GM19043 (cell line): ENCODE results near the gene NDUFAF8.

ENCODE experiments used
- ATAC-seq: cut with Tn5 transposase; IDR thresholded peaks from one replicate; pipeline ENCODE4 v1.9.1; 2021; ENCODE audit warnings: low read depth; ENCODE audit not compliant: unreplicated experiment

NDUFAF8 gene

DNA sequence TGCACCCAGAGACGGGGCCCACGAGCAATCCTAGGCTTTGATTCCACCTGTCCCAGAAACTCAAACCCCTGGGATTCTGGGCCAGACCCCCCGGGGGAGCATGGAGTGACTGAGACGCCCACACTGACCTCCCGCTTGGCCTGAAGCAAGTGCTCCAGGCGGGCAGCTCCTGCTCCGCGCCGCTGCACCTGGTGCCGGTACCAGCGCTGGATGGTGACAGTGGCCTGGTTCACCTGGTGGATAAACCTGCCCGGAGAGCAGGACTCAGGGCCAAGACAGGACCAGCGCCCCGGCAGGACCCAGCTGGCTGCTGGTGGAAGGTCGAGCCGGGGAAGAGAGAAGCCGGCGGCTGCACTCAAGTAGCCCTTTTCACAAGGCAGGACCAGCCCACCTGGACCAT is 38.9 kb upstream of the NDUFAF8 start:
- ATAC-seq: no peak

DNA sequence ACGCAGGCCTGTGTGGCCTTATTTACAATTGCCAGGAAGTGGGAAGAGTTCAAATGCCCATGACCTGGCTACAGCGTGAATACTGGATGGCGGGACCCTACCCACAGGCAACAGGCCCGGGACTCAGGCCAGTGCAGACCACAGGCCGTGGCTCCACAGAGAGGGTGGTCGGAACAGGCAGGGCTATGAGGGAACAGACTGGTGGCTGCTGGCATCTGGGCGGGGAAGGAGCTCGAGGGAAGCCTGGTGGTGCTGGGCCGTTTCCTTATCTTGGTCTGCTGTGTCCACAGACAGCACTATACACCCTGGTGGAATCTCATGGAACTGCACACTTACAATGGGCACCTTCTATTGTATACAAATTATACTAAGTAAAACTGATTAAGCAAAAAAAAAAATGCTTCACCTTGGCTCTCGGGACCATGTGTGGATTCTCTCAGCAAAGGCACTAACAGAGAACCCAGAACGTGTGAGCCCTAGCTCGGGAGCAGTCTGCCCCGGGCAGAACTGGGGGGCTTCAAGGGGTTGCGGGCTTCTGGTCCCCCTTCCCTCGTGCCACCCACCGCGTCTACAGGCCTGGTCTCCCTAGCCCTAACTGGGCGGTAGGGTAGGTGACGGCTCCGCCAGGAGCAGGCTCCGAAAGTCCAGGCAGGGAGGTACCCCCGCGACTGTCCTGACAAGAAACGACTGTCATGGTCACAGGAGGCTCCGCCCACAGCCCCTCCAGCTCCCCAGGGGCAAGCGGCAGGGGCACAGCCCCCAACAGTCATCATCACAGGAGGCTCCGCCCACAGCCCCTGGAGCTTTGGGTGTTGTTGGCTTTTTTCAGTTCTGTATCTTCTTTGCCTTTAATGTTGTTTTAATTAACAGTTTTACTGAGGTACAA is 38.2 kb upstream of the NDUFAF8 start:
- no peak for ATAC-seq

DNA sequence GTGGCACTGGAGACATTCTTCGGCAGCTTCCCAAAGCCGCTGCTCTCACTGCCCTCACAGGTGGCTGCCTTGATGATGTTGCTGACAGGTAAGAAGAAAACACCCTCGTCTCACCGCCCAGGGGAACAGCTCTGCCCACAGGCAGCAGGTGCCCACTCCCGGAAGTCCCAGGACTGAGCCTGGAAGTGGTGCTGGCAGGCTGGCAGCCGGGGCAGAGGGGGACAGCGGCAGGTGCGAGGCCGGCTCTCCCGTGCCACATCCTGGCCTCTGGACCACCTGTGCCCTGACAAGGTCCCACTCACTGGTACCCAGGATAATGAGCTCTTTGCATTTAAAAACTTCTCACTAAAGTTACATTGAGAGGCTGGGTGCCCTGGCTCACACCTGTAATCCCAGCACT is 36.8 kb upstream of the NDUFAF8 start:
- no peak for ATAC-seq

DNA sequence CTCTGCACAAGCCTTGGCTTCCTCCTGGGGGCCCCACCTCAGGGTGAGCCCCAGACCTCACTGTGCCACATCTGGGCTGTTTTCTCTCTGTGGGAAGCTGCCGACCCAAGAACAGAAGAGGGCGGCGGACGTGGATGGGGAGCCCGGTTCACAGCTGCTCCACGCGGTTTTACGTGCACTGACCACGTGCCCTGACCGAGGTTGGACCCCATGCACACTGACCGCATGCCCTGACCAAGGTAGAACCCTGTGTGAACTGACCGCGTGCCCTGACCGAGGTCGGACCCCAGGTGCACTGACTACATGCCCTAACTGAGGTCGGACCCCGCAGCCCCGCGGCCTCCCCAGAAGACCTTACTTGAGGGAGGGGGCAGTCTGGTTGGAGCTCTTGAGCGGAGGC is 36.0 kb upstream of the NDUFAF8 start:
- ATAC-seq: no peak

DNA sequence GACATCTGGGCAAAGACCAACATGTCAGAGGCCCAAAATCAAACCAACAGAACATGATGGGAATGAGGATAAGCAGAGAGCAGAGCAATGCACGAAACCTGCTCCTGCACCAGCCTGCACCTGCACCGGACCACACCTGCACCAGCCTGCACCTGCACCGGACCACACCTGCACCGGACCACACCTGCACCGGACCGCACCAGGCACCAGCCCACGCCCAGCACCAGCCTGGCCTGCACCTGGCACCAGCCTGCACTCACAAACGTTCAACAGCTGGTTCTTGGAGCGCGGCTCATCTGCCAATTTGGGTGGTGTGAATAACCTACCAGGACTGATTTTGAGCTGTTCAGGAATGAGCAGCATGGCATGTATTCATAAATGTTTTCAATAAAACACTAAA is 34.5 kb upstream of the NDUFAF8 start:
- ATAC-seq: no peak

DNA sequence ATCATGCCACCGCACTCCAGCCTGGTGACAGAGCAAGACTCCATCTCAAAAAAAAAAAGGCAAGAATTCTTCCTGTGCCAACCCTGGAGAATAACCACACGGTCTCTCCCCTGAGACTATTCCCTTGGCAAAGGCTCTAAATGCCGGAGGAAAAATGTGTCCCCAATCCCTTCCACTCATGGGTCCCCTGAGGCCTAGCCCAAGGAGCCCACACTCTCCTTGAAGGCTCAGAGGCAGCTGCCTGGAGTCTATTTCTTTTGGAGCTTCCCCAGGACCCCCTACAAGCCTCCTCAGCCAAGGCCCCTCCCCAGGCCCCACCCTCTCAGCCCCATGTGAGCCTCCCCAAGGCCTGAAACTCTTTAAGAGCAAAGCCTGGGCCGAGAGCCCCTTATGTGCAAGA is 33.0 kb upstream of the NDUFAF8 start:
- ATAC-seq: no peak

DNA sequence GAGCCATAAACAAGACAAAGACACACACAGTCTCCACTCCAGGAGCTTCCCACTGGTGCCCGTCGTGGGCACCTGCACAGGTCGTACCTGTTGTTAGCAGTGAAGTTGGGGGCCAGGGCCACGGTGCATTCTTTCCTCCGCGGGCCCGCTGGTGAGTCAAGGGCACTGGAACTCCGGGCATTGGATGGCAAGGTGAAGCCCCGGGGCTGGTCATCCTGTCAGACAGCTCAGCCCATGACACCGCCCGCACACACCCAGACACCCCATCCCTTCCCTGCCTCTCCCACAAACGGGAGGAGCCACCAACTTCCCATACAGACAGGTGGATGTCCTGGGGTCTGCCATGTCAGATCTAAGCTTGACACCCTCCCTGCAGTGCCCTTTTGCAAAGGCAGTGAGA is 32.5 kb upstream of the NDUFAF8 start:
- ATAC-seq: no peak

DNA sequence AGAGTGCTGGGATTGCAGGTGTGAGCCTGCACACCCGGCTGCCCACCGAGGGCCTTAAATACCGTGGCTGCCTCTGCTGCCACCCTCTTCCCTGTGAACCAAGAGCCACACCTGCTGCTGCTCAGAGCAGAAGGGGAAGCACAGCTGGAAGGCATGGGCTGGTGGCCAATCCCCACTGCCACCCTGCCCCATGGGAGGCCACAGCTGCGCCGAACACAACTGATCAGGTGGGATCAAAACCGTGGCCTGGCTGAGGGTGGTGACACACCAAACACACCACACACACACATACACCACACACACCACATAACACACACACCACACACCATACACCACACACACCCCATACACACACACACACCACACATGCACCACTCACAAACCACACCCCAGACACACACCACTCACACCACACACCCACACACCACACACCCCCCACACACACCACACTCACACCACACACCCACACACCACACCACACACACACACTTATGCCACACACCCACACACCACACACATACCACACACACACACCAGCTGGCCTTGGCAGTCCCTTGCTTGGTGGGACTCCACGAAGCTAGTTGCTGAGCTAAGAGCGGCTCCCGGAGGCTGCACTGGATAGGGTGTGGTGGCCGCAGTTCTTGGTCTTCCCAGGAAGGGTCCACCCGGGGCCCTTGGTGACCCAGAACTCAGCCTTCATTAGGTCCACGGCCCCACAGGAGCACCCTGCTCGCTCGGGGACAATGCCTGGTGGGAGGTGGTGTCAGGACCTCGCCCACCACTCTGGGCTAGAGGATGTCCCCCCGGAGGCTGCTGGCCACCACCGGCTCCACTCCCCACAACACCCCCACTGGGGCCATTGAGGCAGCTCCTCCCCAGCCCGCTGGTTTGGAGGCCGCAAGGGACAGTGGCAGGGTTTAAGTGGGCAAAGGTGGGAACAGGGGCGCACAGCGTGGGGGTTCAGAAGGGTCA is 31.2 kb upstream of the NDUFAF8 start:
- no peak for ATAC-seq

- ATAC-seq: no peak
Observed at GRCh38 chr17:81208651-81209050, 30.5 kb upstream of the NDUFAF8 start.

DNA sequence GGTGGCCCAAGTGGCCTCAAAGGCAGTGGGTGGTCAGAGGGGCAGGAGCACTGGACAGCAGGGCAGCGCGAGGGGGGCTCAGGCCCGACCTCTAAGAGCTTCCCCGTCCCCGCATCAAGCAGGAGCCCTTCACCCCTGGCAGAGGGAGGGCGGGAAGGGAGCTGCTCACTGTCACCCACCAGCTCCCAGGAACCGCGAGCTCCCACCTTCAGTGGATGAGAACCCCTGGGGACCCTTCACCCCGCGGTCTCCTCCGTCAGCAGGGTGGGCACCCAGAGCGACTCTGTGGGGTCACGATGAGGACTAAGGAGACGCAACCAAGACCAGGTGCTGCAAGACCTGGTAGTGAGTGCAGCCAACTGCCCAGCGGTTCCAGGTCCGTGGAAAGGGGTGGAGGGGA is 30.0 kb upstream of the NDUFAF8 start:
- no peak for ATAC-seq

- ATAC-seq: no peak
Observed at GRCh38 chr17:81210466-81210865, 28.7 kb upstream of the NDUFAF8 start.

DNA sequence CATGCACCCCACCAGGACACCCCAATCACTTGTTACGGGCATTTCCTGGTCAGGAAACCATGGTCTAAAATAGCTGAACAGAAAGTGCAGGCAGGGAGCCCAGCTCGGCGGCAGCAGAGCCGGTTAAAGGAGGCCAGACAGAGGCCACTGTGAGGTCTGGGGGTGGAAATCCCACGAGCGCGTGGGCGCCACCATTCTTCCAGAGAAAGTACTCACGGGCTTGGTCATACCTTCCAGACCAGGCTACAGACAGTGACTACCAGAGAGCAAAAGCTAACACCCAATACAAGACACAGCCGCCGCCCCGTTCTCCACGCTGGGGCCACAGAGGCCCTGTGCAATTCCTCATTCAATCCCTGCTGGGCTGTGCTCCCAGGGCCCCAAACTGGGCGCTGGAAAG is 28.2 kb upstream of the NDUFAF8 start:
- ATAC-seq: no peak

DNA sequence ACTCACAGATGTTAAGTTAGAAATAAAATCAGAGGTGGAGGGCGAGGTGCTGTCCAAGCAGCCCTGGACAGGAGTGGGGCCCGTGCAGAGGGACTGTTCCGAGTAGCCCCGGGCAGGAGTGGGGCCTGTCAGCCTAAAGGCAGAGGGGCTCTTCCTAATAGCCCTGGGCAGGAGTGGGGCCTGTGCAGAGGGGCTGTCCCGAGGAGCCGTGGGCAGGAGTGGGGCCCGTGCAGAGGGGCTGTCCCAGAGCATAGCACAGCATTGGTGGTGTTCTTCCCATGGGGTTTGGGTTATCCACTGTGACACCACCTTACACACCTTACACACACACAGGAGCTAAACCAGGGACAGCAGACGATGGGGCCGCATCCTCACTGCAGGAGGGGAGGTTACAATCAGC is 26.8 kb upstream of the NDUFAF8 start:
- no peak for ATAC-seq

DNA sequence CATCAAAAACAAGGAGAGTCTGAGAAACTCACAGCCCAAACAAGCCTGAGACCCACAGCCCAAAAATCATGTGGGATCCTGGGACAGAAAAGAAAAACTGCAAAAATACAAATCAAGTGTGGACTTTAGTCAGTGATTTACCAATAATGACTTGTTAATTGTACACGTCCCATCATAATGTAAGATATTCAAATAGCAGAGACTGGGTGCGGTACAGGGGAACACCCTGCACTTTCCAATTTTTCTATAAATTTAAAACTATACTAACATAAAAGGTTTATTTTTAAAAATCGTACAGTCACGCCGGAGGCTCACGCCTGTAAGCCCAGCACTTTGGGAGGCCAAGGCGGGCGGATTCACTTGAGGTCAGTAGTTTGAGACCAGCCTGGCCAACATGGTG is 25.1 kb upstream of the NDUFAF8 start:
- ATAC-seq: no peak

- no peak for ATAC-seq
Observed at GRCh38 chr17:81217491-81217890, 21.6 kb upstream of the NDUFAF8 start.

DNA sequence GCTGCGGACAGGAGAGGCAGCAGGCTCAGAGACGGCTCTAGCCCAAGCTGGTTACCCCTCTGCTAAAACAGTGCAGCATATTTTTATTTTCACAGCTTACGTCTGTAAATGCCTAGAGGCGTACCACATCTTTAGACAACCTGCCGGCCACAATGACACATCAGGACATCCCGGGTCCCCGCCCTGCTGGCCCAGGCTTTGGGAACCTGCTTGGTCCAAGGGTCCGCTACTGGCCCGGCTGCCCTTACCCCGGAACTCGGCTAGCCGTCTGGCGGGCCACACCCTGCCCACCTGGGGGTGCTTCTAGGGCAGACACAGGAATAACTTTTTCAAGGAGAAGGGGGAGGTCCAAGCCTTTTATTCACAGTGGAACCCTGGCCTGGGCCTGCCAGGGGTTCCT is 20.7 kb upstream of the NDUFAF8 start:
- ATAC-seq: no peak

- no peak for ATAC-seq
Observed at GRCh38 chr17:81218991-81219390, 20.1 kb upstream of the NDUFAF8 start.

DNA sequence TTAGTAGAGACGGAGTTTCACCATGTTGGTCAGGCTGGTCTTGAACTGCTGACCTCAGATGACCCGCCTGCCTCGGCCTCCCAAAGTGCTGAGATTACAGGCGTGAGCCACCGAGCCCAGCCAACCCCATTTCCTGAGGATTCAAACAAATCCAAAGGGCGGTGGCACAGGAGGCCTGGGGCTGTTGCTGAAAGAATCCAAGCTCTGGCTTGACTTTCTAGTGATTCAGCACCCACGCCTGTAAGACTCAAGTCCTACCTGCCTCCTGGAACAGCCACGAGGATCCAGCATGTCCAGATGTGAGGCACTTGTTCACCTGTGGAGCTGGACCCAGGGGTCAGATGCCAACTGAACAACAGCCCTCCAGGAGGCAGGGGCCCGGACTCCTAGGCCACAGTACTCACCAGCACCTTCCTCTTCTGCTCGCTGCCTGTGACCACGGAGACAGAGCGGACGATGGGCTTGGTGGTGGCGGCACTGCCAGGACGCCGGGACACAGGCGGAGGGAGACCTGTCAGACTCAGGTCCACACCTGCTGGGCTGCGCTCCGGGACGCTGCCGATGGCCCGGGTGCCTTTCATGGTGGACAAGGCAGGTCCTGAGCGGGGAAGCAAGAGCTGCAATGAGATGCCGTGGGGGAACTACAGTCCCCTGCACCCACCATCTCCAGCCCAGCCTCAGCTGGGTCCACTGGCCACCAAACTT is 19.5 kb upstream of the NDUFAF8 start:
- no peak for ATAC-seq

GRCh38 chr17:81221371-81221841 is 17.7 kb upstream of the NDUFAF8 start:
- ATAC-seq: no peak

DNA sequence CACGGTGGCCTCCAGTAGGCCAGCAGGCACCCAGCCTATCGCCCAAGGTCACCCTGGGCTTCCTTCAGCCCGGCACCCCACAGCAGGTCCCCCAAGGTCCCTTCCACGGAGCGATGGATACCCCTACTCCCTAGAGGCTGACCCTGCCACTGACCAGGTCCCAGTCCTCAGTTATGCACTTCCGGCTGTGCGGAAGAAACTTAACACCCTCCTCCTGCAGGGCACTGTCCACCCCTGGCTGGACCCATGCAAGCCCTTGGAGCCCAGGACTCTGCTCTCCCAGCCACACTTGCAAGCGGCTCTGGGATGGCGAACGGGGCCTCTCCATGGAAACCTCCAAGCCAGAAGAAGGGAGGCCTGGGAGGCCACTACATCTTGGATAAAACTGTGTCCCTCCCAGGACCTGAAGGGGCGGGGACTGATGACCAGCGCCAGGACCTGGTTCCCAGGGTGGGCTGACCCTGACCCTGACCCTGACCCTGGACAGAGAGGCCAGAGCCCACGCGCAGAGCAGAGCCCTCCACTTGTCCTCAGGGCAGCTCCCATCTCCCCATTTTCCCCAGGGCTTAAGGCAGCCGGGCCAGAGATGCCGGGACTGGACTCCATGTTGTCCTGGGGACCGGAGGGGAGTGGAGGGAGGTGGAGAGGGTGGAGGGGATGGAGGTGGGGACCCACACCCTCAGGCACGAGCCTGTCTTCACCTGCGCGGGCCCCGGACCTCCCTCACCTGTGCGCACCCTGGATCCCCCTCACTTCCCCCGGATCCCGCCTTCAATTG is 17.1 kb upstream of the NDUFAF8 start:
- ATAC-seq: no peak
